T-helper 17 cell (primary cell): ENCODE results near the gene CMBL. TPM values are rescaled to one million over a fixed set of nuclear protein-coding genes. Genes with fewer than 3 reads are reported as not detected.
"Not testable (repeated sequence)": the region's sequence is repeated elsewhere in the genome, so short reads cannot be mapped to it uniquely, and the experiment has no call there.

Experiments
- ATAC-seq: fragments of 150-1000 bp; cut with Tn5 transposase; 2 replicates; pipeline ENCODE4 v1.10.0; 2021; ENCODE audit warnings: mild to moderate bottlenecking, moderate library complexity
- DNase-seq, 3 donors: peaks; one replicate each; pipeline versions ENCODE4 v3.0.0 to v3.0.0-alpha.2; 2020 to 2021
- H3K9me3 ChIP-seq: one replicate; pipeline ENCODE4 v1.7.0; 2013; ENCODE audit warnings: low read length, mild to moderate bottlenecking; ENCODE audit not compliant: control insufficient read depth, poor library complexity, severe bottlenecking
- H3K27ac Mint-ChIP-seq: one replicate; pipeline ENCODE4 v1.8.0; 2022; ENCODE audit warnings: mild to moderate bottlenecking, moderate library complexity, mixed read lengths
- H3K27me3 Mint-ChIP-seq: one replicate; pipeline ENCODE4 v1.8.0; 2022; ENCODE audit warnings: mixed read lengths
- H3K36me3 Mint-ChIP-seq: one replicate; pipeline ENCODE4 v1.8.0; 2022; ENCODE audit warnings: low read depth, mixed read lengths
- H3K4me1 Mint-ChIP-seq: one replicate; pipeline ENCODE4 v1.8.0; 2022; ENCODE audit warnings: mild to moderate bottlenecking, mixed read lengths
- H3K4me3 Mint-ChIP-seq: one replicate; pipeline ENCODE4 v1.8.0; 2022; ENCODE audit warnings: mild to moderate bottlenecking, moderate library complexity, mixed read lengths
- total RNA-seq, 4 donors: library from RNA in 2 of 4; stranded (reverse) in 2 of 4; gene quantifications; one replicate each; pipeline ENCODE4 v1.2.3 and lab custom pipeline; 2022 to 2026

Gene CMBL
- total RNA-seq, 2 donors from 2014 or later = 0.22 to 0.39 TPM

GRCh38 chr5:10295619-10296326 is 11.9 kb downstream of the CMBL start:
- H3K4me1 Mint-ChIP-seq = no peaks in the 10 kb centered on the region
- no peak overlapping the region for H3K27ac Mint-ChIP-seq
- peaks cover 18% of the 10 kb centered on the region for H3K27me3 Mint-ChIP-seq
- H3K4me3 Mint-ChIP-seq = no peak overlapping the region
- DNase-seq = no peak
- H3K36me3 Mint-ChIP-seq = peaks cover 5% of the 10 kb centered on the region
- H3K9me3 ChIP-seq = no peaks in the 10 kb centered on the region
- no peak for ATAC-seq

GRCh38 chr5:10293907-10294662 is 13.6 kb downstream of the CMBL start:
- no peaks in the 10 kb centered on the region for H3K9me3 ChIP-seq
- Mint-ChIP-seq H3K36me3 (peaks cover 6% of the 10 kb centered on the region), H3K27me3 (peaks cover 21% of the 10 kb centered on the region), H3K4me1 (no peaks in the 10 kb centered on the region), H3K27ac (no peak overlapping the region), H3K4me3 (no peak overlapping the region)
- no peak for DNase-seq
- ATAC-seq = no peak

GRCh38 chr5:10291692-10292339 is 15.9 kb downstream of the CMBL start:
- peaks cover 3% of the 10 kb centered on the region for H3K4me1 Mint-ChIP-seq
- H3K9me3 ChIP-seq = no peaks in the 10 kb centered on the region
- no peak overlapping the region for H3K27ac Mint-ChIP-seq
- no peak for ATAC-seq
- H3K36me3 Mint-ChIP-seq = peaks cover 6% of the 10 kb centered on the region
- no peak overlapping the region for H3K4me3 Mint-ChIP-seq
- no peak for DNase-seq
- peaks cover 19% of the 10 kb centered on the region for H3K27me3 Mint-ChIP-seq

GRCh38 chr5:10290438-10290837 is 17.3 kb downstream of the CMBL start:
- peaks cover 16% of the 10 kb centered on the region for H3K27me3 Mint-ChIP-seq
- peaks cover 3% of the 10 kb centered on the region for H3K36me3 Mint-ChIP-seq
- H3K4me1 Mint-ChIP-seq = peaks cover 3% of the 10 kb centered on the region
- ATAC-seq (no peak), DNase-seq (no peak)
- no peaks in the 10 kb centered on the region for H3K9me3 ChIP-seq
- no peak overlapping the region for H3K4me3 Mint-ChIP-seq
- no peak overlapping the region for H3K27ac Mint-ChIP-seq

GRCh38 chr5:10289991-10290390 is 17.7 kb downstream of the CMBL start:
- no peak for DNase-seq
- H3K9me3 ChIP-seq = no peaks in the 10 kb centered on the region
- peaks cover 3% of the 10 kb centered on the region for H3K36me3 Mint-ChIP-seq
- peaks cover 16% of the 10 kb centered on the region for H3K27me3 Mint-ChIP-seq
- no peak for ATAC-seq
- H3K27ac Mint-ChIP-seq = no peak overlapping the region
- H3K4me1 Mint-ChIP-seq = peaks cover 3% of the 10 kb centered on the region
- H3K4me3 Mint-ChIP-seq = no peak overlapping the region

GRCh38 chr5:10289353-10289752 is 18.3 kb downstream of the CMBL start:
- peaks cover 3% of the 10 kb centered on the region for H3K4me1 Mint-ChIP-seq
- no peak overlapping the region for H3K4me3 Mint-ChIP-seq
- no peak for DNase-seq
- H3K27me3 Mint-ChIP-seq = peaks cover 16% of the 10 kb centered on the region
- H3K36me3 Mint-ChIP-seq = peaks cover 3% of the 10 kb centered on the region
- H3K9me3 ChIP-seq = no peaks in the 10 kb centered on the region
- no peak for ATAC-seq
- no peak overlapping the region for H3K27ac Mint-ChIP-seq

GRCh38 chr5:10288592-10289219 is 19.0 kb downstream of the CMBL start:
- H3K27ac Mint-ChIP-seq = no peak overlapping the region

GRCh38 chr5:10286862-10287227 is 20.9 kb downstream of the CMBL start:
- H3K4me1 Mint-ChIP-seq = peaks cover 9% of the 10 kb centered on the region
- H3K27me3 Mint-ChIP-seq = peaks cover 16% of the 10 kb centered on the region
- H3K4me3 Mint-ChIP-seq = no peak overlapping the region
- peaks cover 3% of the 10 kb centered on the region for H3K36me3 Mint-ChIP-seq
- H3K9me3 ChIP-seq = no peaks in the 10 kb centered on the region
- DNase-seq (no peak), ATAC-seq (no peak)
- no peak overlapping the region for H3K27ac Mint-ChIP-seq

More at GRCh38 chr5:10288592-10289219, 19.0 kb downstream of the CMBL start:
- Mint-ChIP-seq H3K4me1 (peaks cover 7% of the 10 kb centered on the region), H3K27me3 (peaks cover 16% of the 10 kb centered on the region), H3K36me3 (peaks cover 3% of the 10 kb centered on the region), H3K4me3 (no peak overlapping the region)
- no peak for ATAC-seq
- peak in 2 of 3 donors; percentile 14 to 17 for DNase-seq
- no peaks in the 10 kb centered on the region for H3K9me3 ChIP-seq

GRCh38 chr5:10286162-10286861 is 21.4 kb downstream of the CMBL start:
- H3K27ac Mint-ChIP-seq = no peak overlapping the region
- no peak for ATAC-seq
- H3K4me3 Mint-ChIP-seq = no peak overlapping the region
- H3K4me1 Mint-ChIP-seq = peaks cover 9% of the 10 kb centered on the region
- peaks cover 16% of the 10 kb centered on the region for H3K27me3 Mint-ChIP-seq
- no peak for DNase-seq
- H3K9me3 ChIP-seq = no peaks in the 10 kb centered on the region
- H3K36me3 Mint-ChIP-seq = peaks cover 3% of the 10 kb centered on the region

- not testable (repeated sequence) for H3K4me3 Mint-ChIP-seq, H3K4me1 Mint-ChIP-seq, ATAC-seq, H3K36me3 Mint-ChIP-seq, DNase-seq, H3K27me3 Mint-ChIP-seq, H3K9me3 ChIP-seq, H3K27ac Mint-ChIP-seq
Measured at GRCh38 chr5:10285362-10285761, 22.3 kb downstream of the CMBL start.

- Mint-ChIP-seq H3K27ac (no peak overlapping the region), H3K4me3 (no peak overlapping the region), H3K36me3 (no peaks in the 10 kb centered on the region), H3K27me3 (peaks cover 8% of the 10 kb centered on the region), H3K4me1 (peaks cover 9% of the 10 kb centered on the region)
- ATAC-seq (peak; percentile 98), DNase-seq (peak; percentile 60 to 72 (median 67))
- H3K9me3 ChIP-seq = no peaks in the 10 kb centered on the region
Measured at GRCh38 chr5:10283927-10284635, 23.6 kb downstream of the CMBL start.

- Mint-ChIP-seq H3K27ac (no peak overlapping the region), H3K4me1 (peaks cover 12% of the 10 kb centered on the region), H3K27me3 (peaks cover 8% of the 10 kb centered on the region), H3K4me3 (no peak overlapping the region), H3K36me3 (no peaks in the 10 kb centered on the region)
- DNase-seq (no peak), ATAC-seq (no peak)
- H3K9me3 ChIP-seq = no peaks in the 10 kb centered on the region
Measured at GRCh38 chr5:10279925-10280720, 27.6 kb downstream of the CMBL start.
